ENCODE results near the gene SMIM35.

The SMIM35 gene

GRCh38 chr11:118109231-118109630, 22.5 kb upstream of the SMIM35 start:
- peak; percentile 13 for DNase-seq (ENCODE audit: low read depth)

GRCh38 chr11:118108513-118108912, 21.8 kb upstream of the SMIM35 start:
- no peak for DNase-seq (ENCODE audit: low read depth)

GRCh38 chr11:118106789-118107335, 20.1 kb upstream of the SMIM35 start:
- DNase-seq (ENCODE audit: low read depth), result no peak

GRCh38 chr11:118105657-118106305, 19.0 kb upstream of the SMIM35 start:
- no peak for DNase-seq (ENCODE audit: low read depth)

- DNase-seq (ENCODE audit: low read depth), result no peak
Measured at GRCh38 chr11:118104491-118104890, 17.7 kb upstream of the SMIM35 start.

- no peak for DNase-seq (ENCODE audit: low read depth)
Measured at GRCh38 chr11:118102721-118103261, 16.0 kb upstream of the SMIM35 start.

GRCh38 chr11:118100691-118101232, 14.0 kb upstream of the SMIM35 start:
- no peak for DNase-seq (ENCODE audit: low read depth)

- no peak for DNase-seq (ENCODE audit: low read depth)
Measured at GRCh38 chr11:118099838-118100556, 13.2 kb upstream of the SMIM35 start.

GRCh38 chr11:118098996-118099837, 12.5 kb upstream of the SMIM35 start:
- no peak for DNase-seq (ENCODE audit: low read depth)

GRCh38 chr11:118095967-118096367, 9.2 kb upstream of the SMIM35 start:
- no peak for DNase-seq (ENCODE audit: low read depth)

- no peak for DNase-seq (ENCODE audit: low read depth)
Measured at GRCh38 chr11:118095493-118095892, 8.7 kb upstream of the SMIM35 start.

- no peak for DNase-seq (ENCODE audit: low read depth)
Measured at GRCh38 chr11:118092907-118093571, 6.3 kb upstream of the SMIM35 start.

GRCh38 chr11:118091690-118092089, 4.9 kb upstream of the SMIM35 start:
- no peak for DNase-seq (ENCODE audit: low read depth)

- DNase-seq (ENCODE audit: low read depth), result no peak
Measured at GRCh38 chr11:118090545-118091162, 3.9 kb upstream of the SMIM35 start.

- no peak for DNase-seq (ENCODE audit: low read depth)
Measured at GRCh38 chr11:118088531-118088930, 1.8 kb upstream of the SMIM35 start.

- no peak for DNase-seq (ENCODE audit: low read depth)
Measured at GRCh38 chr11:118087931-118088330, 1.2 kb upstream of the SMIM35 start.

GRCh38 chr11:118084656-118085055, 2.1 kb downstream of the SMIM35 start:
- DNase-seq (ENCODE audit: low read depth), result no peak

- peak; percentile 3 for DNase-seq (ENCODE audit: low read depth)
Measured at GRCh38 chr11:118084247-118084646, 2.5 kb downstream of the SMIM35 start.

- DNase-seq (ENCODE audit: low read depth), result no peak
Measured at GRCh38 chr11:118082880-118083552, 3.7 kb downstream of the SMIM35 start.

GRCh38 chr11:118081241-118081958, 5.4 kb downstream of the SMIM35 start:
- no peak for DNase-seq (ENCODE audit: low read depth)
